Ecto neural progenitor cell (in vitro differentiated cells): ENCODE measurements around the gene CREBZF.
"Not testable (repeated sequence)": the region's sequence is repeated elsewhere in the genome, so short reads cannot be mapped to it uniquely, and the experiment has no call there.

Experiments
- DNase-seq: peaks from one replicate; pipeline ENCODE4 v3.0.0-alpha.2; 2018; ENCODE audit warnings: low spot score

The CREBZF gene

GRCh38 chr11:85670949-85671663 is 6.2 kb upstream of the CREBZF start:
- not testable (repeated sequence) for DNase-seq

GRCh38 chr11:85668157-85668556 is 3.2 kb upstream of the CREBZF start:
- no peak for DNase-seq

GRCh38 chr11:85666687-85667086 is 1.8 kb upstream of the CREBZF start:
- DNase-seq: no peak

- no peak for DNase-seq
Measured at GRCh38 chr11:85665733-85666132, 804 bp upstream of the CREBZF start.

GRCh38 chr11:85663753-85664614 is 945 bp downstream of the CREBZF start:
- DNase-seq: peak; percentile 87

GRCh38 chr11:85663080-85663752 is 1.7 kb downstream of the CREBZF start:
- DNase-seq: no peak

GRCh38 chr11:85661972-85662664 is 2.8 kb downstream of the CREBZF start:
- DNase-seq: no peak

GRCh38 chr11:85658180-85658579 is 6.7 kb downstream of the CREBZF start:
- DNase-seq: no peak

- DNase-seq: no peak
Measured at GRCh38 chr11:85656777-85657176, 8.2 kb downstream of the CREBZF start.

GRCh38 chr11:85654343-85654742 is 10.6 kb downstream of the CREBZF start:
- DNase-seq: not testable (repeated sequence)

GRCh38 chr11:85652786-85653447 is 12.0 kb downstream of the CREBZF start:
- no peak for DNase-seq

GRCh38 chr11:85651118-85651517 is 13.8 kb downstream of the CREBZF start:
- no peak for DNase-seq

GRCh38 chr11:85647604-85648299 is 17.2 kb downstream of the CREBZF start, which contains the start of gene TMEM126A:
TSS of gene TMEM126A (plus strand) at chr11:85647967. CDS start at chr11:85650256, 2,289 bp downstream.
- peak; percentile 93 for DNase-seq

- DNase-seq: no peak
Measured at GRCh38 chr11:85647078-85647477, 17.9 kb downstream of the CREBZF start.

GRCh38 chr11:85643191-85643614 is 21.7 kb downstream of the CREBZF start:
- no peak for DNase-seq

GRCh38 chr11:85634747-85635146 is 30.2 kb downstream of the CREBZF start:
- DNase-seq: no peak

GRCh38 chr11:85628771-85629341 is 36.1 kb downstream of the CREBZF start:
- DNase-seq: no peak

- peak; percentile 98 for DNase-seq
Measured at GRCh38 chr11:85627998-85628770, 36.7 kb downstream of the CREBZF start, which contains the start of gene TMEM126B. TSS of gene TMEM126B (plus strand) at chr11:85628593. CDS start at chr11:85628608, 15 bp downstream.

- DNase-seq: peak; percentile 55
Measured at GRCh38 chr11:85627332-85627997, 37.5 kb downstream of the CREBZF start, which contains the start of gene DLG2. TSS of gene DLG2 (minus strand) at chr11:85627344.
